ENCODE measurements around the gene NIPAL4.

The NIPAL4 gene

GRCh38 chr5:157446412-157446935 is 13.5 kb upstream of the NIPAL4 start:
- Histone ChIP-seq H3K4me1 (ENCODE audit: control insufficient read depth in 2 of 2, insufficient read depth in 2 of 2, low read length in 2 of 2) (peaks cover 4% of the 10 kb centered on the region in 2 donors), H3K9ac (ENCODE audit: low read depth in 1 of 2, low read length in 2 of 2) (no peak overlapping the region), H3K4me3 (ENCODE audit: low read length in 2 of 2) (peak overlapping the region in 1 of 2 donors; percentile 69), H3K9me3 (ENCODE audit: control insufficient read depth in 2 of 2, low read length in 2 of 2) (no peaks in the 10 kb centered on the region), H3K27ac (ENCODE audit: low read depth in 2 of 2, low read length in 2 of 2) (peak overlapping the region in 1 of 2 donors; percentile 72), H3K27me3 (ENCODE audit: control insufficient read depth in 2 of 2, insufficient read depth in 2 of 2, low read length in 2 of 2) (no peaks in the 10 kb centered on the region), H3K36me3 (ENCODE audit: control insufficient read depth in 2 of 2, insufficient read depth in 2 of 2, low read length in 2 of 2) (no peaks in the 10 kb centered on the region)

- Histone ChIP-seq H3K4me3 (ENCODE audit: low read length in 2 of 2) (peak overlapping the region; percentile 59 to 69), H3K27me3 (ENCODE audit: control insufficient read depth in 2 of 2, insufficient read depth in 2 of 2, low read length in 2 of 2) (no peaks in the 10 kb centered on the region), H3K4me1 (ENCODE audit: control insufficient read depth in 2 of 2, insufficient read depth in 2 of 2, low read length in 2 of 2) (peaks cover 4% of the 10 kb centered on the region in 2 donors), H3K9me3 (ENCODE audit: control insufficient read depth in 2 of 2, low read length in 2 of 2) (no peaks in the 10 kb centered on the region), H3K9ac (ENCODE audit: low read depth in 1 of 2, low read length in 2 of 2) (peak overlapping the region; percentile 26 to 33), H3K27ac (ENCODE audit: low read depth in 2 of 2, low read length in 2 of 2) (peak overlapping the region; percentile 72 to 77), H3K36me3 (ENCODE audit: control insufficient read depth in 2 of 2, insufficient read depth in 2 of 2, low read length in 2 of 2) (no peaks in the 10 kb centered on the region)
These were observed 12.8 kb upstream of the NIPAL4 start for GRCh38 chr5:157447201-157447637.

GRCh38 chr5:157449011-157449723 is 10.8 kb upstream of the NIPAL4 start:
- Histone ChIP-seq H3K4me1 (ENCODE audit: control insufficient read depth in 2 of 2, insufficient read depth in 2 of 2, low read length in 2 of 2) (peaks cover 4% of the 10 kb centered on the region in 2 donors), H3K27me3 (ENCODE audit: control insufficient read depth in 2 of 2, insufficient read depth in 2 of 2, low read length in 2 of 2) (no peaks in the 10 kb centered on the region), H3K27ac (ENCODE audit: low read depth in 2 of 2, low read length in 2 of 2) (peak overlapping the region in 1 of 2 donors; percentile 28), H3K4me3 (ENCODE audit: low read length in 2 of 2) (no peak overlapping the region), H3K9me3 (ENCODE audit: control insufficient read depth in 2 of 2, low read length in 2 of 2) (no peaks in the 10 kb centered on the region), H3K9ac (ENCODE audit: low read depth in 1 of 2, low read length in 2 of 2) (no peak overlapping the region), H3K36me3 (ENCODE audit: control insufficient read depth in 2 of 2, insufficient read depth in 2 of 2, low read length in 2 of 2) (no peaks in the 10 kb centered on the region)

- Histone ChIP-seq H3K4me1 (ENCODE audit: control insufficient read depth in 2 of 2, insufficient read depth in 2 of 2, low read length in 2 of 2) (peaks cover 4% of the 10 kb centered on the region in 2 donors), H3K4me3 (ENCODE audit: low read length in 2 of 2) (no peak overlapping the region), H3K9ac (ENCODE audit: low read depth in 1 of 2, low read length in 2 of 2) (no peak overlapping the region), H3K27ac (ENCODE audit: low read depth in 2 of 2, low read length in 2 of 2) (no peak overlapping the region), H3K9me3 (ENCODE audit: control insufficient read depth in 2 of 2, low read length in 2 of 2) (no peaks in the 10 kb centered on the region), H3K27me3 (ENCODE audit: control insufficient read depth in 2 of 2, insufficient read depth in 2 of 2, low read length in 2 of 2) (no peaks in the 10 kb centered on the region), H3K36me3 (ENCODE audit: control insufficient read depth in 2 of 2, insufficient read depth in 2 of 2, low read length in 2 of 2) (no peaks in the 10 kb centered on the region)
These were observed 10.0 kb upstream of the NIPAL4 start for GRCh38 chr5:157450024-157450423.

GRCh38 chr5:157451806-157452205 is 8.2 kb upstream of the NIPAL4 start:
- H3K27me3 ChIP-seq (ENCODE audit: control insufficient read depth in 2 of 2, insufficient read depth in 2 of 2, low read length in 2 of 2), result no peaks in the 10 kb centered on the region
- no peak overlapping the region for H3K9ac ChIP-seq (ENCODE audit: low read depth in 1 of 2, low read length in 2 of 2)
- no peaks in the 10 kb centered on the region for H3K9me3 ChIP-seq (ENCODE audit: control insufficient read depth in 2 of 2, low read length in 2 of 2)
- no peak overlapping the region for H3K27ac ChIP-seq (ENCODE audit: low read depth in 2 of 2, low read length in 2 of 2)
- H3K36me3 ChIP-seq (ENCODE audit: control insufficient read depth in 2 of 2, insufficient read depth in 2 of 2, low read length in 2 of 2), result no peaks in the 10 kb centered on the region
- peaks cover under 1 to 4% of the 10 kb centered on the region in 2 donors for H3K4me1 ChIP-seq (ENCODE audit: control insufficient read depth in 2 of 2, insufficient read depth in 2 of 2, low read length in 2 of 2)
- H3K4me3 ChIP-seq (ENCODE audit: low read length in 2 of 2), result no peak overlapping the region

- H3K4me3 ChIP-seq (ENCODE audit: low read length in 2 of 2), result no peak overlapping the region
- no peaks in the 10 kb centered on the region for H3K36me3 ChIP-seq (ENCODE audit: control insufficient read depth in 2 of 2, insufficient read depth in 2 of 2, low read length in 2 of 2)
- H3K9ac ChIP-seq (ENCODE audit: low read depth in 1 of 2, low read length in 2 of 2), result no peak overlapping the region
- H3K27ac ChIP-seq (ENCODE audit: low read depth in 2 of 2, low read length in 2 of 2), result no peak overlapping the region
- H3K27me3 ChIP-seq (ENCODE audit: control insufficient read depth in 2 of 2, insufficient read depth in 2 of 2, low read length in 2 of 2), result no peaks in the 10 kb centered on the region
- no peaks in the 10 kb centered on the region for H3K4me1 ChIP-seq (ENCODE audit: control insufficient read depth in 2 of 2, insufficient read depth in 2 of 2, low read length in 2 of 2)
- no peaks in the 10 kb centered on the region for H3K9me3 ChIP-seq (ENCODE audit: control insufficient read depth in 2 of 2, low read length in 2 of 2)
These were observed 5.7 kb upstream of the NIPAL4 start for GRCh38 chr5:157454273-157454672.

- H3K36me3 ChIP-seq (ENCODE audit: control insufficient read depth in 2 of 2, insufficient read depth in 2 of 2, low read length in 2 of 2), result no peaks in the 10 kb centered on the region
- H3K4me1 ChIP-seq (ENCODE audit: control insufficient read depth in 2 of 2, insufficient read depth in 2 of 2, low read length in 2 of 2), result peaks cover 0 to 5% of the 10 kb centered on the region in 2 donors
- peaks cover 5 to 8% of the 10 kb centered on the region in 2 donors for H3K27me3 ChIP-seq (ENCODE audit: control insufficient read depth in 2 of 2, insufficient read depth in 2 of 2, low read length in 2 of 2)
- H3K9me3 ChIP-seq (ENCODE audit: control insufficient read depth in 2 of 2, low read length in 2 of 2), result no peaks in the 10 kb centered on the region
- H3K27ac ChIP-seq (ENCODE audit: low read depth in 2 of 2, low read length in 2 of 2), result no peak overlapping the region
- no peak overlapping the region for H3K9ac ChIP-seq (ENCODE audit: low read depth in 1 of 2, low read length in 2 of 2)
- no peak overlapping the region for H3K4me3 ChIP-seq (ENCODE audit: low read length in 2 of 2)
These were observed 5.0 kb upstream of the NIPAL4 start for GRCh38 chr5:157455057-157455456.

GRCh38 chr5:157456301-157456700 is 3.7 kb upstream of the NIPAL4 start:
- Histone ChIP-seq H3K9ac (ENCODE audit: low read depth in 1 of 2, low read length in 2 of 2) (no peak overlapping the region), H3K36me3 (ENCODE audit: control insufficient read depth in 2 of 2, insufficient read depth in 2 of 2, low read length in 2 of 2) (no peaks in the 10 kb centered on the region), H3K27me3 (ENCODE audit: control insufficient read depth in 2 of 2, insufficient read depth in 2 of 2, low read length in 2 of 2) (peaks cover 13% of the 10 kb centered on the region in 2 donors)

GRCh38 chr5:157457391-157457790 is 2.6 kb upstream of the NIPAL4 start:
- Histone ChIP-seq H3K27ac (ENCODE audit: low read depth in 2 of 2, low read length in 2 of 2) (no peak overlapping the region), H3K27me3 (ENCODE audit: control insufficient read depth in 2 of 2, insufficient read depth in 2 of 2, low read length in 2 of 2) (peaks cover 13% of the 10 kb centered on the region in 2 donors), H3K4me3 (ENCODE audit: low read length in 2 of 2) (no peak overlapping the region), H3K9me3 (ENCODE audit: control insufficient read depth in 2 of 2, low read length in 2 of 2) (no peaks in the 10 kb centered on the region), H3K9ac (ENCODE audit: low read depth in 1 of 2, low read length in 2 of 2) (no peak overlapping the region), H3K36me3 (ENCODE audit: control insufficient read depth in 2 of 2, insufficient read depth in 2 of 2, low read length in 2 of 2) (no peaks in the 10 kb centered on the region), H3K4me1 (ENCODE audit: control insufficient read depth in 2 of 2, insufficient read depth in 2 of 2, low read length in 2 of 2) (peaks cover 0 to 11% of the 10 kb centered on the region in 2 donors)

More at GRCh38 chr5:157456301-157456700, 3.7 kb upstream of the NIPAL4 start:
- H3K9me3 ChIP-seq (ENCODE audit: control insufficient read depth in 2 of 2, low read length in 2 of 2), result no peaks in the 10 kb centered on the region
- no peak overlapping the region for H3K27ac ChIP-seq (ENCODE audit: low read depth in 2 of 2, low read length in 2 of 2)
- H3K4me3 ChIP-seq (ENCODE audit: low read length in 2 of 2), result no peak overlapping the region
- peaks cover 0 to 11% of the 10 kb centered on the region in 2 donors for H3K4me1 ChIP-seq (ENCODE audit: control insufficient read depth in 2 of 2, insufficient read depth in 2 of 2, low read length in 2 of 2)

GRCh38 chr5:157458835-157459234 is 1.2 kb upstream of the NIPAL4 start:
- H3K4me1 ChIP-seq (ENCODE audit: control insufficient read depth in 2 of 2, insufficient read depth in 2 of 2, low read length in 2 of 2), result peaks cover 0 to 11% of the 10 kb centered on the region in 2 donors
- no peak overlapping the region for H3K27ac ChIP-seq (ENCODE audit: low read depth in 2 of 2, low read length in 2 of 2)
- H3K9me3 ChIP-seq (ENCODE audit: control insufficient read depth in 2 of 2, low read length in 2 of 2), result no peaks in the 10 kb centered on the region
- peaks cover 13% of the 10 kb centered on the region in 2 donors for H3K27me3 ChIP-seq (ENCODE audit: control insufficient read depth in 2 of 2, insufficient read depth in 2 of 2, low read length in 2 of 2)
- H3K9ac ChIP-seq (ENCODE audit: low read depth in 1 of 2, low read length in 2 of 2), result no peak overlapping the region
- no peak overlapping the region for H3K4me3 ChIP-seq (ENCODE audit: low read length in 2 of 2)
- H3K36me3 ChIP-seq (ENCODE audit: control insufficient read depth in 2 of 2, insufficient read depth in 2 of 2, low read length in 2 of 2), result no peaks in the 10 kb centered on the region

Data from mucosa of rectum (tissue), 2 donors.